ENCODE data around the gene YAP1.

Gene YAP1

GRCh38 chr11:102202972-102203371 is 92.7 kb downstream of the YAP1 start:
- DNase-seq = no peak

- DNase-seq = no peak
Observed at GRCh38 chr11:102204174-102204573, 93.9 kb downstream of the YAP1 start.

DNA sequence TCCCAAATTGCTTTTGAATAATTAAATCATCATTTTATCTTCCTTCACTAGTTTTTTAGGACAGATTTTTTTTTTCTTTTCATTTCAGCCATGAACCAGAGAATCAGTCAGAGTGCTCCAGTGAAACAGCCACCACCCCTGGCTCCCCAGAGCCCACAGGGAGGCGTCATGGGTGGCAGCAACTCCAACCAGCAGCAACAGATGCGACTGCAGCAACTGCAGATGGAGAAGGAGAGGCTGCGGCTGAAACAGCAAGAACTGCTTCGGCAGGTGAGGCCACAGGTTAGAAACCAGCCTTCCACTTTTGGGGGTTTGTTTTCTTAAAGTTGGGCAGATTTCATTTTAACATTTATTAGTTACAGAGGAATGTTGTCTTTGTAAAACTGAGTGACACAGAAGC is 95.6 kb downstream of the YAP1 start:
- DNase-seq = no peak

DNA sequence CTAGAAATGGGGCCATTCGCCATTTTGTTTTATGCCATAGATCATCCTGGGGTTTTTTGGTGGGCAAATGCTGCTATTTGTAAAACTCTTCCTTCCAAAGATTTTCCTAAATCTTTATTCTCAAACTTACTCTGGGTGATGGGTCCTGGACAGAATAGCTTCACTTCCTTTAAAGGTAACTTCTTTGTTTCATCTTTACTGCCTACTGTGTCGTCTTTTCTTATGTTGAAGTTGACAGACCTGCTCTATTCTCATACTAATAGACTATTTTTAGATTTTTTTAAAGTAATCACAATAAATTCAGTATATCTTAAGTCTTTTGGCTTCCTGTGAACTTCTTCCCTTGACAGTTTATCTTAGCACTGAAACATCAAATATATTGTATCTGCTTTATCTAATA is 98.6 kb downstream of the YAP1 start:
- no peak for DNase-seq

GRCh38 chr11:102214623-102215022 is 104.4 kb downstream of the YAP1 start:
- no peak for DNase-seq

DNA sequence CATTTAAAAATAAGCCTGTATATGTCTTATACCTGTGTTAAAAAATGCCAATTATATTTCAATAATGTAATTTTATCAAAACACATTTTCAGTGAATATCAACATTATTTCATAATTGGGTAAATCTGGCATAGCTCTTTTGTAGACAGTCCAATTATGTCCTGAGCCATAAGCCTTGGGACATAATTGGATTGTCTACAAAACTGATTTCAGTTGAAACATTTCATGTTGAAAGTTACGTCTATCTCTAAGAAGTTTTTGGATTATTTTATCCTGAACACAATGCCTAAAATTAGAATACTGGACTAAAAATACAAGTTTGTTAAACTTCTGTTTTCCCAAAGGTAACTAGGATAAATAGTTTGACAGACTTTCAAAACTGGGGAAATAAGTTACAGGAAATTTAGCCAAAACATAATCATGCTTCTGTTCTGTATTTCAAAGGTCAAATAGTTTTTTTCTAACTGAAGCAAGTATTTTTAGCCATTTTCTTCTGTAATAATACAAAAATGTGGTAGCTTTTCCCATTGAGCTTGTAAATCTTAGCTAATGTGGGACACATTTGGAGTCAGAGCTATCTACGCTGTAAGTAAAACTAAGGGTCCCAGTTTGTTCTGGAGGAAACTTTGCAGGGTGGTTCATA is 106.3 kb downstream of the YAP1 start:
- no peak for DNase-seq

DNA sequence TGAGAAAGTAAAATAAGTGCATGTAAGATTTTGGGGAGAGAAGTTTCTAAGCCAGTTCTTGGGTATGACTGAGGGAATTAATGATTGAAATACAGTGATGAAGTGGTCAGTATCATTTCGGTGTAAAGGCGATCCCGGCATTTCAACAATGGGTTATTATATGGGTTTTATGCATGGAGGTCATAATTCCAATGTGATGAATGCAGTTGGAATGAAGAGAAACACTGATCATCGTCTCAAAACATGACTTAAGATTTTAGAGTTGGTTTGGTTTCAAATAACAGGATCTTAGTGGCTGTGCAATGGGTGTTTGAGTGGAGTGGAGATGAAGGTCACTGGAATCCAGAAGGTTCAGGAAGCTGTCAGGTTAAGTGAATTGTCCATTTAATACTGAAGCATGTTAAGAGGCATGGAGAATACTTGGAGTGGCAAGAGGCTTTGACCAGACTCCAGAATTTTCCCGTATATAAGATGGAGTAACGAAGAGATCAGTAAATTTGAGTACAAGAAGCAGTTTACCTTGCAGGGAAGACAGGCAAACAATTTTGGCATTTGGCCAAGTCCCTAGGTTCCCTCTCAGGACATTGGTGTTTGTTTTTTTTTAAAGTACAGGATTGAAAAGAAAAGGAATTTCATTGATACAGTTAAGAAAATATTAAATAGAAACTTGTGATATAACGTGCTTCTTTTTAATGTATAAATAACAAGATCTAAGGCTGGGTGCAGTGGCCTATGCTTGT is 110.7 kb downstream of the YAP1 start:
- no peak for DNase-seq

DNA sequence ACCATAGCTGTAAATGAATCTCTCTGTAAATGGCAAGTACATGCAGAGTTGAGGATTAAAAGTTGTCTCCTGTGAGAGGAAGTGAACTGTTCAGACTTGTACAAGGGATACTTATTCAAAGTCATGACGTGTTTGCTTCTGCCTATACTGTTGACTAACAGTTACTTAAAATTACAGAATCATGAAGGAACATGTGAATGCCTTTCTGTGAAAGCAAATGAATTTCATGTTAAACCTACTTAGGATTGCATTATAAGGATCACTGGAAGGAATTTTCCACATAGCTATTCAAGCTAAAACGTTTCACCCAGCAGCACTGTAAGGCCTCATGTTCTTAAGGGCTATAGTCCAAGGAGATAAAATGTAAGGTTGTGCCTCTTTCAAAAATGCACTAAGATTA is 113.6 kb downstream of the YAP1 start:
- no peak for DNase-seq

- DNase-seq = no peak
Observed at GRCh38 chr11:102225689-102226568, 115.7 kb downstream of the YAP1 start.

DNA sequence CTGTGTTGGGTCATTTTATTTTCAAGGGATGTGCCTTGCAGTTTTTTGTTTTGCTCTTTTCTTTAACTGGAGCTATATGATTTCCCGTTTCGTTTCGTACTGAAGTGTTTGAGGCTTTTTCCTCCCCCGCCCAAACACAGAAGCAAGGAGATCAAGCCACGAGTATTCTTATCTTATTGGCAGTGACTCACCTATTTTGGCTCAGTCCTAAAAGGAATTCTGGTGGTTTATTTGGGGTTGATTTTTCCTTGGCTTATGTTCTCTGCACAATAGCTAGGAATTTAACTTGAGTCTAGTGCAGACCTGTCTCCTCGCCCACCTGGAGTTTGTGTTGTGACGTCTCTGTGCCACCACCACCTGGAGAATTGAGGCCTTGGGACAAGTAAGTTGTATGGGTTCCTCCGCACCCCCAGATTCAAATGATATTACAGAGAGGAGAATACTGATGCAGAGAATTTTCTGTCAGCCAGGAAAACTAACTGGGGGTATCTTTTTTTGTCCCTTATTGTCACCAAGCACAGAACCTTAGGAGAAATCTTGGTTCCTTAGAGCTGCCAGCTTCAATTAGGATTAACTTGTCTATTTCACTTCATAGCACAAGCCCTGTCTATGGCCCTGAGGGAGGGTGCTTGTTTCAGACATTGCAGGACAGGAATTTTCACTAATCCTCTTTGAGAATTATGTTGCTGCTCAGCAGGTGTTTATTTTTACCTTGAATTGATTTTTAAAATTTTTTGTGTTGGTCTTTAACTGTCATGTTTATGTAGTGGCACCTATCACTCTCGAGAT is 116.6 kb downstream of the YAP1 start:
- DNase-seq = no peak

DNA sequence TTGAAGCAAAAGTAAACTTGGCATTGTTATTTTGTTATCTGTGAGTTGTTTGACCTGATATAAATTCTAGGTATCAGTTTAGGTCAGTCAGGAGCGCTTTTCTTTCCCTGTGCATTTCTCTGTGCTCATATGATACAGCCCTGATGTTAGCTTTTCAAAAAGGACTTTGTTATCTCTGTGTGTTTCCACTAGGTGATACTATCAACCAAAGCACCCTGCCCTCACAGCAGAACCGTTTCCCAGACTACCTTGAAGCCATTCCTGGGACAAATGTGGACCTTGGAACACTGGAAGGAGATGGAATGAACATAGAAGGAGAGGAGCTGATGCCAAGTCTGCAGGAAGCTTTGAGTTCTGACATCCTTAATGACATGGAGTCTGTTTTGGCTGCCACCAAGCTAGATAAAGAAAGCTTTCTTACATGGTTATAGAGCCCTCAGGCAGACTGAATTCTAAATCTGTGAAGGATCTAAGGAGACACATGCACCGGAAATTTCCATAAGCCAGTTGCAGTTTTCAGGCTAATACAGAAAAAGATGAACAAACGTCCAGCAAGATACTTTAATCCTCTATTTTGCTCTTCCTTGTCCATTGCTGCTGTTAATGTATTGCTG is 119.4 kb downstream of the YAP1 start:
- no peak for DNase-seq

- no peak for DNase-seq
Observed at GRCh38 chr11:102230186-102230585, 119.9 kb downstream of the YAP1 start.

DNA sequence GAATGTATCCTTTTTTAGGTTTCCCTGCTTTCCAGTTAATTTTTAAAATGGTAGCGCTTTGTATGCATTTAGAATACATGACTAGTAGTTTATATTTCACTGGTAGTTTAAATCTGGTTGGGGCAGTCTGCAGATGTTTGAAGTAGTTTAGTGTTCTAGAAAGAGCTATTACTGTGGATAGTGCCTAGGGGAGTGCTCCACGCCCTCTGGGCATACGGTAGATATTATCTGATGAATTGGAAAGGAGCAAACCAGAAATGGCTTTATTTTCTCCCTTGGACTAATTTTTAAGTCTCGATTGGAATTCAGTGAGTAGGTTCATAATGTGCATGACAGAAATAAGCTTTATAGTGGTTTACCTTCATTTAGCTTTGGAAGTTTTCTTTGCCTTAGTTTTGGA is 120.7 kb downstream of the YAP1 start:
- no peak for DNase-seq

DNA sequence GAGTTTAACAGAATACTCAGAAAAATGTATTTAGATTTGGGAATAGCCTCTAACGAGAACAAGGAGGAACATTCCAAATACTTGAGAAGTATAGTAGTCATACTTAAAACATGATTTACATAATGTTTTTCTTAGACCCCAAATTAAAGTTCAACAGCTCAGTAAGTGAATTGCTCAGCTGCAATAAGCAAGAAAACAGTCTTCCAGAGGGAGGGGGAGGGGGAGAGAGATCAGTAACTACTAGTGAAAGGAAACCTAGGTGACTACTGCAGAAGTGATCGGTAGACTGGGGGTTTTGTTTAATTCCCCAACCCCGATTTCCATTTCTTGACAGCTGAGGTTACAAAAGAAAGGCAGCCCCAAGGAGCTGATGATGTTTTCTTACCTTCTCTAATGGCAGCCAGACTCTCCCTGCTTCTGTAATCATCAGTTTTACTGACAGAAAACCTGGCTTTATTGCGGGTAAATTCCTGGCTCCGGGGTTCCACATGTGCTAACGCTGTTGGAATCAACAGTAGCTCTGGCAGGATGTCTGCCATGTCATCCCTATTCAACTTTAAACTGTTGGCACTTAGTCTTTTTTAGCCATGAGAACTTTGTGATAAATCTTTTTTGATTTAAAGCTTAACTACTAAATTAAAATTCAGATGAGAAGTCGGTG is 124.7 kb downstream of the YAP1 start:
- no peak for DNase-seq

GRCh38 chr11:102237096-102237735 is 127.0 kb downstream of the YAP1 start:
- DNase-seq = no peak

DNA sequence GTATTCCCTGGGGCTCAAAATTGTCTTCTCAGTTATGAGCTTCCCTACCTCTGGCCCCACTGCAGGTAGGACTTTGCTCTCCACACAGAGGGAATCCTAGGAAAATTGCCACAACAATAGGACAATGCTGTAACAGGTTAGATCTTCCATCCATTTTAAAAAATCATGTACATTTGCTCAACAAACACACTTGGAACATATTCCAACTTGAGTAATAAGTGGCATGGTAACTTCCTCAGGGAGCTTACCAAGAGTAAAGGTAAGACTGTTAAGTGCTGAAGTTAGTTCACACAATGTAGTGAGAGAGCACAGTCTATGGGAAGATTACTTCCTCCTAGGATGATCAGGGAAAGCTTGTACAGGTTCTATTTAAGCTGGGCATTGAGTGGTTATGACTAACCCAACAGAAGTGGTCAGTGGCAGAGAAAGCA is 128.2 kb downstream of the YAP1 start:
- no peak for DNase-seq

DNA sequence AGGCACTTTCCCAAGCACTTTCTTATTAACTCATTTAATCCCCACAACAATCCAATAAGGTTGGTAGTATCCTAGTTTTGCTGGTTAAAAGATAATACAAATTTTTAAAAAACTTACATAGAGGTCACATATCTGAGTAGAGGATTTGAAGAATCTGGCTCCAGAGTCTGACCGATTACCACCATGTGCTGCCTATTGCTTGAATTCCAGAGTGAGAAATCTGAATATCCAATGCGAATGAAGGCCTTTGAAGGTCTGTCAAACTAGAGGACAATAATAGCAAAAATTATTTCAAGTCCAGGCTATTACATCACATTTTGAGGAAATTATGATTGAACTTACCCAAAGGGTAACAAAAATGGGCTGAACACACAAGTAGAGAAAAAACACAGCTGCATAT is 129.2 kb downstream of the YAP1 start:
- DNase-seq = no peak

- no peak for DNase-seq
Observed at GRCh38 chr11:102239911-102240310, 129.7 kb downstream of the YAP1 start.

DNA sequence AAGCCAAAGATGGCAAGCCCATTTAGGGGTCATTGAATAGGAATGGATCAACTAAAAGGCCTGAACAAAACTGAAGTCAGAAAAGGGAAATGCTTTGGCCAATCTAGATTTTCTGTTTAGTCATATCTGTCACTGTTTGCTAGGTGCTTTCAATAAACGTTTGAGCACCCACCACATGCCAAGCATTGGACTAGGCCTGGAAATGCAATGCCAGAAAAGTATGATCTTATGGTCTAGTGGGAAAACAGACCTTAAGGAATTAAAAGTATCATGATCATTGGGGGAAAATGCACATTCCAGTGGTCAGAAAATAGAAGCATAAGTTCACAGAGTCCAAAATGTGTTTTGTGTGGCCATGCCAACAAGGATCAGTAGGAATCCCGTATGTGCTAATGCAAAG is 130.3 kb downstream of the YAP1 start:
- no peak for DNase-seq

GRCh38 chr11:102241026-102241425 is 130.8 kb downstream of the YAP1 start:
- no peak for DNase-seq

DNA sequence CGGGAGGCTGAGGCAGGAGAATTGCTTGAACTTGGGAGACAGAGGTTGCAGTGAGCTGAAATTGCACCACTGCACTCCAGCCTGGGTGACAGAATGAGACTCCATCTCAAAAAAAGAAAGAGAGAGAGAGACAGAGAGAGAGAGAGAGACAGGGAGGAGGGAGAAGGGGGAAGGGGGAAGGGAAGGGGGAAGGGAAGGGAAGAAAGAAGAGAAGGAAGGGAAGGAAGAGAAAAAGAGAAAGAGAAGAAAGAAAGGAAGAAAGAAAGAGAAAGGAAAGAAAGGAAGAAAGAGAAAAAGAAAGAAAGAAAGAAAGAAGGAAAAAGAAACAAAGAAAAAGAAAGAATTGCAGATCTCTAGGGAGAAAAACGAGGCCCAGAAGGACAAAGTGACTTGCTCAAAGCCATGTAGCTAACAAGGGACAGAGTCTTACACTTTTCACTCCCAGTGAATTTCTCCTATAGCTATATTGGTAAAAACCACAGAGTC is 133.2 kb downstream of the YAP1 start:
- no peak for DNase-seq

Measured in activated CD8-positive, alpha-beta memory T cell treated with anti-CD3 and anti-CD28 coated beads, Interleukin-2, amount 50 U/mL, for 48 hours (primary cell).